AG04450 (cell line): Measurements from ENCODE around the gene PLA2G2A. TPM values are rescaled to one million over a fixed set of nuclear protein-coding genes. Genes with fewer than 3 reads are reported as not detected.

Experiments
- CTCF ChIA-PET: fragments of 300-600, 350-600 bp; formaldehyde crosslinking; extraction: SDS; loops from one replicate; lab custom pipeline; 2022; ENCODE audit warnings: antibody characterized with exemption, inconsistent platforms; lab: Charles Lee
- POLR2A ChIA-PET: fragments of 350-600 bp; formaldehyde crosslinking; extraction: SDS; loops from one replicate; lab custom pipeline; 2021; ENCODE audit warnings: antibody characterized with exemption, inconsistent platforms; lab: Yijun Ruan, JAX
- DNase-seq: peaks from one replicate; pipeline ENCODE4 v3.0.0-alpha.2; 2011; ENCODE audit warnings: low read depth, low spot score
- H3K27ac ChIP-seq: one replicate; pipeline ENCODE4 v1.5.1; 2012; ENCODE audit warnings: low read depth, low read length, control low read depth
- H3K27me3 ChIP-seq: one replicate; pipeline ENCODE4 v1.6.0; 2012; ENCODE audit warnings: low read length; ENCODE audit not compliant: control insufficient read depth, insufficient read depth
- H3K4me3 ChIP-seq: 2 replicates; pipeline ENCODE4 v1.5.1; 2011; ENCODE audit warnings: mild to moderate bottlenecking, low read depth, low read length, control low read depth
- H3K9me3 ChIP-seq: 2 replicates; pipeline ENCODE4 v1.5.1; 2012; ENCODE audit warnings: low read length; ENCODE audit not compliant: control insufficient read depth, insufficient read depth
- polyA plus RNA-seq: library from polyadenylated mRNA; depleted of rRNA; stranded (reverse); fragments of >200 nt; gene quantifications from 2 replicates; pipeline ENCODE4 v1.2.3, GENCODE V29; 2011
- TF ChIP-seq, protein P1 (sequence below): IDR thresholded peaks from 2 replicates; pipeline ENCODE4 v1.5.1; 2011; ENCODE audit warnings: low read depth, low read length, control low read depth, inconsistent platforms

Gene PLA2G2A
- polyA plus RNA-seq, 1 experiment: not detected

DNA sequence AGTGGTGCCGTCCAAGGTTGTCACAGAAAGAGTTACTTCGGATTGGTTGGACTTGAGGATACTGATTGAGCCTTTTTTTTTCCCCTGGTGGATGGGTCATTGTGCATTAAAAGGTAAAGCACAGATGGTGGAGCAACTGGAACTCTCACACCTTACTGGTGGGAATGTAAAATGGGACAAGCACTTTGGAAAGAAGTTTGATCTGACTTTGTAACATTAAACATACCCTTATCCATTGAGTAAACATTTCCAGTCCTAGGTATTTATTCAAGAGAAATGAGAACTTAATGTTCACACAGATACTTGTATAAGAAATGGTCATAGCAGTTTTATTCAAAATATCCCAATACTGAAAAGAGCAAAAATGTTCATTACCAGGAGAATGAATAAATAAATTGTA lies 14.9 kb downstream of the PLA2G2A start:
- ChIA-PET POLR2A (no interaction called here), CTCF (no interaction called here)
- Histone ChIP-seq H3K27ac (no peak overlapping the region), H3K27me3 (peaks cover 27% of the 10 kb centered on the region), H3K9me3 (no peaks in the 10 kb centered on the region), H3K4me3 (no peak overlapping the region)
- no peak for DNase-seq
- TF ChIP-seq, protein P1, sequence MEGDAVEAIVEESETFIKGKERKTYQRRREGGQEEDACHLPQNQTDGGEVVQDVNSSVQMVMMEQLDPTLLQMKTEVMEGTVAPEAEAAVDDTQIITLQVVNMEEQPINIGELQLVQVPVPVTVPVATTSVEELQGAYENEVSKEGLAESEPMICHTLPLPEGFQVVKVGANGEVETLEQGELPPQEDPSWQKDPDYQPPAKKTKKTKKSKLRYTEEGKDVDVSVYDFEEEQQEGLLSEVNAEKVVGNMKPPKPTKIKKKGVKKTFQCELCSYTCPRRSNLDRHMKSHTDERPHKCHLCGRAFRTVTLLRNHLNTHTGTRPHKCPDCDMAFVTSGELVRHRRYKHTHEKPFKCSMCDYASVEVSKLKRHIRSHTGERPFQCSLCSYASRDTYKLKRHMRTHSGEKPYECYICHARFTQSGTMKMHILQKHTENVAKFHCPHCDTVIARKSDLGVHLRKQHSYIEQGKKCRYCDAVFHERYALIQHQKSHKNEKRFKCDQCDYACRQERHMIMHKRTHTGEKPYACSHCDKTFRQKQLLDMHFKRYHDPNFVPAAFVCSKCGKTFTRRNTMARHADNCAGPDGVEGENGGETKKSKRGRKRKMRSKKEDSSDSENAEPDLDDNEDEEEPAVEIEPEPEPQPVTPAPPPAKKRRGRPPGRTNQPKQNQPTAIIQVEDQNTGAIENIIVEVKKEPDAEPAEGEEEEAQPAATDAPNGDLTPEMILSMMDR: no peak

DNA sequence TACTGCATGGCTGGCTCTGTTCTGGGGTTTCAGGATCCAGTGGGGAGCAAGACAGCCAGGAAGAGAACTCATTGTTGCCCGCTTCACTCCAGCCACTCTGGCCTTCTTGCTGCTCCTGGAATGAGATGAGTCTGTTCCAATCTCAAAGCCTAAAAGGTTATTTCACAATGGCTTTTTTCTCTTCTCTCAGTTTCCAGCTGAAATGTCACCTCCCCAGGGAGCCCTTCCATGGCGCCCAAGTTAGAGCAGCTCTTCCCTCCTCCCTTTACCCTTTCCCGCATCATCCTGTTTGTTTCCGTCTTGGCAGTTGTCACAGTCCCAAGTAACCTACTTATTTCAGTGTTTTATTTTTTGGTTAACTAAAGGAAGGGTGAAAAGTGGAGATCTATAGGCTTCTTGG lies 15.8 kb downstream of the PLA2G2A start:
- Histone ChIP-seq H3K27ac (no peak overlapping the region), H3K4me3 (no peak overlapping the region), H3K27me3 (peaks cover 23% of the 10 kb centered on the region), H3K9me3 (no peaks in the 10 kb centered on the region)
- ChIA-PET POLR2A (no interaction called here), CTCF (no interaction called here)
- TF ChIP-seq, protein P1: no peak
- no peak for DNase-seq

DNA sequence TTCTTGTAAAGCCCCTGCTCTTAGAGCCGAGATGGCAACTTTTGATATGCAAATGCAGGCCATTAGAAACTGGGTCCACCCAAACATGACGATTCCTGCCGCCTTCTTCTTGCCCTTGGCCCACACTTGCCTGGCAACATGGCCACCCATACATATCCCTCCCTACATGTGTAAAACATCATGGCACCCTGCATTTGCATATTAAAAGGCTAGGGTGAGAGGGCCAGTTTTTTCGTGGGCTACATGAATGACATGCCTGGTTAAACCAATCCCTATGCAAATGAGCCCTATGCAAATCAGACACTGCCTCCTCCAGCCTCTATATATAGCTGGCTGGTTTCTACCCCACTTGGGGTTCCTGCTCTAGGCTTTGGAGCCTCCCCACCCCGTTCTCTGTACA lies 18.8 kb downstream of the PLA2G2A start:
- no peak for DNase-seq
- POLR2A ChIA-PET: no interaction called here
- Histone ChIP-seq H3K9me3 (no peaks in the 10 kb centered on the region; the same call in 1 of the 2 replicates), H3K4me3 (no peak overlapping the region), H3K27ac (no peak overlapping the region), H3K27me3 (peaks cover 20% of the 10 kb centered on the region)
- TF ChIP-seq, protein P1: no peak
- CTCF ChIA-PET: no interaction called here

DNA sequence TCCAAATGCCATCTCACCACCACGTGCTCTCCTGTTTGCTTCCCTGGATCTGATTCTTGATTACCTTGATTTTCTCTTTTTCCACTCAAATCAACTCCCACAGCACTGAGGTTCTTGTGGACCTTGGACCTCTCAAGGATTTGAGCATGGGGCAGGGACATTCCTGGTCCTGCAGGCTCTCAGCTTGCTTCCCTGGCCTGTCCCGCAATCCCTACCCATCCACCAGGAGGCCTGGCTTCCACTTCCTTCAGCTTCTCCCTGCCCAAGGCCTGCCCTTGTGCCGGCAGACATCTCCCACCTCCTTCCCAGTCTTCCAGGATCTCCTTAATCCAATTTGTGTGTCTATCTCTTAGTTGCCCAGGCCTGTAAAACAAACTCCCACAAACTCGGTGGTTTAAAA lies 21.6 kb downstream of the PLA2G2A start:
- Histone ChIP-seq H3K4me3 (no peak overlapping the region), H3K9me3 (peaks cover 5% of the 10 kb centered on the region), H3K27ac (no peak overlapping the region), H3K27me3 (peaks cover 25% of the 10 kb centered on the region)
- ChIA-PET CTCF (no interaction called here), POLR2A (no interaction called here)
- DNase-seq: no peak
- TF ChIP-seq, protein P1: no peak

DNA sequence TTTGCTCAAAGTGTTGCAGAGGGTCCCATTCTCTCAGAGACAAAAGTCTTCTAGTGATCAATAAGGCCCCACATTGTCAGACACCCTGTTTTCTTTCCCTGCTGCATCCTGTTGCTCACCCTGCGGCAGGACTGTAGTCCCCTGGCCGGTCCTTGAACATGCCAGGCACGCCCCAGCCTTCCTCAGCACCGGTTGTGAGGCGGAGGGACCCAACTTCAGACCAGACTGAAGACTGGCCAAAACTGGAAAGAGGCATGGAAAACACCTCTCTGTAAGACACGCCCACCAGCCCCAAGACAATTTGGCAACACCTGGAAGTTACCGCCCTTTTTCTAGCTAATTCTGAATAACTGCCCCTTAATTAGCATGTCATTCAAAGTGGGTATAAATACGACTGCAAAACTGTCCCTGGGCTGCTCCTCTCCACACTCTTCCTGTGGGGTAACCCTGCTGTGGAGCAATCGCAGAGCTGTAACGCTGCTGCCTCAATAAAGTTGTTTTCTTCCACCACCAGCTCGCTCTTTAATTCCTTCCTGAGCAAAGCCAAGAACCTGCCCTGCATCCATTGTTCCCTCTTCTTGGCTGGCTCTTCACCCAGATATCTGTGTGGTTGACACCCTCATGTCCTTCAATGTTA lies 23.8 kb downstream of the PLA2G2A start:
- ChIA-PET CTCF (no interaction called here), POLR2A (no interaction called here)
- TF ChIP-seq, protein P1: no peak

More for the DNA sequence above, 23.8 kb downstream of the PLA2G2A start:
- Histone ChIP-seq H3K27me3 (peaks cover 21% of the 10 kb centered on the region), H3K9me3 (peaks cover 5% of the 10 kb centered on the region), H3K4me3 (no peak overlapping the region), H3K27ac (no peak overlapping the region)
- DNase-seq: no peak
